NCI-H446 treated with DMSO at 0.1 percent for 48 hours (cell line): ENCODE measurements around the gene CCDC126.
"Not testable (repeated sequence)": the region's sequence is repeated elsewhere in the genome, so short reads cannot be mapped to it uniquely, and the experiment has no call there.

ENCODE experiments used
- DNase-seq: peaks from one replicate; lab custom pipeline; 2025; lab: John Stamatoyannopoulos, UW

CCDC126 gene

GRCh38 chr7:23628370-23628769 is 31.2 kb downstream of the CCDC126 start:
- DNase-seq: no peak

- no peak for DNase-seq
These were observed 36.2 kb downstream of the CCDC126 start for GRCh38 chr7:23633417-23633816.

GRCh38 chr7:23645822-23646221 is 48.6 kb downstream of the CCDC126 start:
- DNase-seq: no peak

- DNase-seq: no peak
These were observed 56.8 kb downstream of the CCDC126 start for GRCh38 chr7:23653942-23654341.

GRCh38 chr7:23654508-23654907 is 57.3 kb downstream of the CCDC126 start:
- DNase-seq: no peak

GRCh38 chr7:23655433-23655832 is 58.3 kb downstream of the CCDC126 start:
- DNase-seq: no peak

- no peak for DNase-seq
These were observed 61.7 kb downstream of the CCDC126 start for GRCh38 chr7:23658831-23659427.

GRCh38 chr7:23661385-23661784 is 64.2 kb downstream of the CCDC126 start:
- no peak for DNase-seq

GRCh38 chr7:23662124-23662983 is 65.2 kb downstream of the CCDC126 start:
- no peak for DNase-seq

GRCh38 chr7:23662984-23663313 is 65.8 kb downstream of the CCDC126 start:
- DNase-seq: no peak

GRCh38 chr7:23664122-23664521 is 66.9 kb downstream of the CCDC126 start:
- no peak for DNase-seq

- no peak for DNase-seq
These were observed 74.9 kb downstream of the CCDC126 start for GRCh38 chr7:23672033-23672432.

- DNase-seq: peak; percentile 77
These were observed 82.8 kb downstream of the CCDC126 start, which contains the start of gene FAM221A for GRCh38 chr7:23679898-23680413. Gene FAM221A (plus strand): TSS chr7:23680199. CDS start chr7:23680219, 20 bp downstream.

GRCh38 chr7:23680414-23681405 is 83.5 kb downstream of the CCDC126 start:
- DNase-seq: no peak

- not testable (repeated sequence) for DNase-seq
These were observed 86.9 kb downstream of the CCDC126 start for GRCh38 chr7:23684041-23684440.

GRCh38 chr7:23685731-23686130 is 88.5 kb downstream of the CCDC126 start:
- DNase-seq: no peak

GRCh38 chr7:23687011-23687410 is 89.8 kb downstream of the CCDC126 start:
- DNase-seq: no peak

GRCh38 chr7:23689165-23689564 is 92.0 kb downstream of the CCDC126 start:
- DNase-seq: no peak

GRCh38 chr7:23691320-23691719 is 94.1 kb downstream of the CCDC126 start:
- no peak for DNase-seq

- DNase-seq: no peak
These were observed 96.0 kb downstream of the CCDC126 start for GRCh38 chr7:23693224-23693623.
